ENCODE measurements around the gene SORCS2. TPM values are rescaled to one million over a fixed set of nuclear protein-coding genes. Genes with fewer than 3 reads are reported as not detected.

The SORCS2 gene
- total and polyA plus RNA-seq, 2 of the 8 experiments (the other 6 are each of a cell fraction or from before 2014, with no cell fraction given) = 0.36 to 1.8 TPM

DNA sequence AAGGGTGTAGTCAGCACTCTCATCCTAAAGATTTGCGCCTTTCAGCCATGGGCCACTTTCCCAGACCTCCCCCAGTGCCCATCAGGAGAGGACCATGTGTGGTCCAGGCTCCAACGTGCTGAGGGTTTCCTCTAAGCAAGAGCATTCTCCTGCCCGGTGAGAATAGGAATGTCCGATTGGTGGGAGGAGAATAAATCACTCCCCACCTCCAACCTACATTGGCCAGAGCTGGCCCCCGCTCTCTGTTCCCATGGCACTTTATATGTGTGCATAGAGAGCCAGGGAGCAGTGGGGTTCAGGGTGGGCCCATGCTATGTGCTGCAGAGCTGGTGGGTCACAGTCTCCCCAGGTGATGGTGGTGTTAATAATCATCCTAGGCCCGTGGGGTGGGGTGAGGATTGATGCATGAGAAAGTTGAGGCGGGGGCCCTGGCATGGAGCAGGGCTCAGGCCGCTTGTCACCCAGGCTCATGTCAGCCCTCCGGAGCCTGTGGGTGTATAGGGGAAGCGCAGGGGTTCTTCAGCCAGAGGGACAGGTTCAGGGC lies 6.8 kb upstream of the SORCS2 start:
- 84% methylated on average over 9 of the region's 10 CpGs; no CpG with 5 or more reads in 1 of the 2 experiments for WGBS, 2 experiments (ENCODE audit: extremely low coverage in 1 of 2, insufficient coverage in 1 of 2, insufficient read length in 1 of 2, insufficient replicate concordance in 2 of 2, low coverage in 1 of 2, low lambda C conversion rate in 2 of 2, missing lambda C conversion rate in 1 of 2)
- no peak overlapping the region for H2AFZ ChIP-seq (ENCODE audit: low read length)
- H3K79me2 ChIP-seq (ENCODE audit: control insufficient read depth in 1 of 2, insufficient read depth in 2 of 2, low read length in 2 of 2) = no peaks in the 10 kb centered on the region
- peaks cover 0 to 12% (median 3%) of the 10 kb centered on the region in 4 experiments; a peak in 3 of 7 replicates for H3K27me3 ChIP-seq (replicated peaks in 1 of 4; ENCODE audit: control insufficient read depth in 3 of 4, extremely low read depth in 1 of 4, insufficient read depth in 3 of 4, low read length in 3 of 4)
- no peak overlapping the region for H3K23ac ChIP-seq (ENCODE audit: insufficient read length)
- no peak overlapping the region for H3K4me2 ChIP-seq (ENCODE audit: insufficient read depth in 1 of 2, low read depth in 2 of 2, low read length in 2 of 2)
- DNase-seq (ENCODE audit: low read depth in 1 of 2, low spot score in 2 of 2) = no peak
- H3K27ac ChIP-seq (ENCODE audit: low read depth, low read length) = no peak overlapping the region
- no peak overlapping the region for H3K4me3 ChIP-seq (ENCODE audit: extremely low read depth in 1 of 4, insufficient read depth in 2 of 4, low read depth in 3 of 4, low read length in 4 of 4)
- no peak overlapping the region for H2AK5ac ChIP-seq (ENCODE audit: low read depth, low read length)
- 0 out of 4 replicates have a peak, but pooled peaks cover 0 to 2% of the 10 kb centered on the region in 2 experiments for H3K9me3 ChIP-seq (ENCODE audit: insufficient read depth in 2 of 2, low read depth in 1 of 2, low read length in 1 of 2)
- ChIA-PET POLR2A (ENCODE audit: partially characterized antibody) (no interaction called here), CTCF (ENCODE audit: partially characterized antibody) (interaction anchor here (0.6 to 2.1 kb wide), 12 partner anchors 9 to 156 kb away, joined by 3 to 5 read pairs (median 4); no protein-coding TSS in a partner anchor)
- no peak overlapping the region for H2BK12ac ChIP-seq (ENCODE audit: low read depth, low read length)
- no peaks in the 10 kb centered on the region for H3K4me1 ChIP-seq (replicated peaks in 1 of 4; ENCODE audit: control insufficient read depth in 3 of 4, insufficient read depth in 4 of 4, low read length in 3 of 4)
- H3K14ac ChIP-seq (ENCODE audit: insufficient read length) = no peak overlapping the region
- no peak overlapping the region for H3K9ac ChIP-seq (replicated peaks in 1 of 4; ENCODE audit: extremely low read depth in 1 of 4, low read depth in 3 of 4, low read length in 3 of 4)
- H3K79me1 ChIP-seq (ENCODE audit: low read depth, low read length) = no peaks in the 10 kb centered on the region; the same call in 1 of the 2 replicates
- no peak overlapping the region for H2BK5ac ChIP-seq (ENCODE audit: low read depth, low read length)
- no peak for FAIRE-seq
- H4K5ac ChIP-seq (ENCODE audit: insufficient read length, low read depth, low read length) = no peak overlapping the region
- H2BK120ac ChIP-seq (replicated peaks; ENCODE audit: low read depth, low read length) = no peak overlapping the region
- no peak overlapping the region for H4K91ac ChIP-seq (replicated peaks; ENCODE audit: insufficient read length, low read length)
- H3K18ac ChIP-seq (ENCODE audit: extremely low read depth, low read length) = no peak overlapping the region
- no peak overlapping the region for H2BK20ac ChIP-seq (ENCODE audit: low read length)
- H3K56ac ChIP-seq (replicated peaks; ENCODE audit: insufficient read length, low read depth, low read length) = no peak overlapping the region
- H4K8ac ChIP-seq (ENCODE audit: extremely low read depth, insufficient read depth, low read length) = no peak overlapping the region; the same call in 1 of the 2 replicates
- no peak overlapping the region for H3K4ac ChIP-seq (replicated peaks; ENCODE audit: insufficient read length, low read depth, low read length)
- H3K36me3 ChIP-seq (ENCODE audit: control insufficient read depth in 2 of 4, insufficient read depth in 4 of 4, low read length in 3 of 4) = no peaks in the 10 kb centered on the region
- peaks cover 4% of the 10 kb centered on the region; the same call in 1 of the 2 replicates for H3K23me2 ChIP-seq (ENCODE audit: low read depth, low read length)
- H4K20me1 ChIP-seq (replicated peaks in 1 of 2; ENCODE audit: control insufficient read depth in 1 of 2, insufficient read depth in 2 of 2, low read length in 2 of 2) = peaks cover 0 to 7% of the 10 kb centered on the region in 2 experiments
- no peak overlapping the region for H2BK15ac ChIP-seq (ENCODE audit: low read length)
- TF ChIP-seq SAP30 (IDR thresholded peaks at IDR 0.05; ENCODE audit: insufficient read depth, insufficient replicate concordance, low read length) (no peak), POLR2A (IDR thresholded peaks at IDR 0.05; ENCODE audit: control extremely low read depth in 1 of 2, low read depth in 2 of 2, low read length in 2 of 2) (no peak), GTF2F1 (IDR thresholded peaks at IDR 0.05; ENCODE audit: borderline replicate concordance, low read depth, low read length) (no peak), KDM4A (IDR thresholded peaks at IDR 0.05; ENCODE audit: low read depth, low read length, severe bottlenecking) (no peak), RNF2 (IDR thresholded peaks at IDR 0.05; ENCODE audit: borderline replicate concordance, low read depth, low read length, missing control alignments, poor library complexity, severe bottlenecking) (no peak), BCL11A (IDR thresholded peaks at IDR 0.05; ENCODE audit: low read depth in 2 of 2, low read length in 2 of 2) (no peak), CHD2 (IDR thresholded peaks at IDR 0.05; ENCODE audit: low read length) (no peak), SUZ12 (IDR thresholded peaks at IDR 0.05; ENCODE audit: low read length) (no peak), TAF1 (IDR thresholded peaks at IDR 0.05; ENCODE audit: low read depth, low read length) (no peak)
- TF ChIP-seq, protein P1, sequence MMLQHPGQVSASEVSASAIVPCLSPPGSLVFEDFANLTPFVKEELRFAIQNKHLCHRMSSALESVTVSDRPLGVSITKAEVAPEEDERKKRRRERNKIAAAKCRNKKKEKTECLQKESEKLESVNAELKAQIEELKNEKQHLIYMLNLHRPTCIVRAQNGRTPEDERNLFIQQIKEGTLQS (IDR thresholded peaks at IDR 0.05; ENCODE audit: insufficient read depth, low read depth, low read length) = no peak
- TF ChIP-seq, protein P2, sequence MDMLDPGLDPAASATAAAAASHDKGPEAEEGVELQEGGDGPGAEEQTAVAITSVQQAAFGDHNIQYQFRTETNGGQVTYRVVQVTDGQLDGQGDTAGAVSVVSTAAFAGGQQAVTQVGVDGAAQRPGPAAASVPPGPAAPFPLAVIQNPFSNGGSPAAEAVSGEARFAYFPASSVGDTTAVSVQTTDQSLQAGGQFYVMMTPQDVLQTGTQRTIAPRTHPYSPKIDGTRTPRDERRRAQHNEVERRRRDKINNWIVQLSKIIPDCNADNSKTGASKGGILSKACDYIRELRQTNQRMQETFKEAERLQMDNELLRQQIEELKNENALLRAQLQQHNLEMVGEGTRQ (IDR thresholded peaks at IDR 0.05; ENCODE audit: low read length) = no peak
